K562 (cell line): ENCODE measurements around the gene RINT1. TPM values are rescaled to one million over a fixed set of nuclear protein-coding genes. Genes with fewer than 3 reads are reported as not detected.
A peak's percentile ranks its signal among the peaks of the same experiment; 100 is the strongest.

ENCODE experiments used
- KLF13 ChIP-seq: fragments of 450-650 bp; IDR thresholded peaks from 2 replicates; pipeline ENCODE4 v1.6.1; 2016; ENCODE audit warnings: missing genetic modification characterization, low read depth, mild to moderate bottlenecking, missing compliant biosample characterization, moderate library complexity, borderline replicate concordance
- LEF1 ChIP-seq: fragments of 450-650 bp; IDR thresholded peaks from 2 replicates; pipeline ENCODE4 v1.6.1; 2016; ENCODE audit warnings: mild to moderate bottlenecking
- SETDB1 ChIP-seq: IDR thresholded peaks from one replicate; pipeline ENCODE4 v1.6.1; 2012; ENCODE audit warnings: low read length, control low read depth, inconsistent platforms
- SMAD4 ChIP-seq: fragments of 250-450 bp; sonication (Bioruptor Pico); conservative IDR thresholded peaks from 2 replicates; pipeline ENCODE4 v1.8.0; 2021; ENCODE audit warnings: inconsistent platforms, mild to moderate bottlenecking, moderate library complexity
- SMC3 ChIP-seq: conservative IDR thresholded peaks from 2 replicates; pipeline ENCODE4 v1.6.1; 2011; ENCODE audit warnings: low read depth, low read length, improper control_type of control experiment; ENCODE audit not compliant: insufficient read depth
- SRSF9 ChIP-seq: fragments of 200-400 bp; formaldehyde crosslinking; IDR thresholded peaks from 2 replicates; pipeline ENCODE4 v1.6.1; 2017; ENCODE audit warnings: low read depth, low read length, borderline replicate concordance
- TEAD4 ChIP-seq, 2 experiments: sonication (generic) in 1 of 2; formaldehyde crosslinking in 1 of 2; IDR thresholded peaks; 2 replicates each; pipeline versions ENCODE4 v1.6.1 to v1.8.0; 2012 to 2022; ENCODE audit warnings: borderline replicate concordance in 1 of 2, inconsistent platforms in 1 of 2, low read length in 1 of 2, mild to moderate bottlenecking in 1 of 2, missing genetic modification reagents in 1 of 2
- ZNF583 ChIP-seq: fragments of 250-450 bp; sonication (Bioruptor Pico); IDR thresholded peaks from 2 replicates; pipeline ENCODE4 v1.4.0; 2020
- ZNF778 ChIP-seq: fragments of 450-650 bp; formaldehyde crosslinking; IDR thresholded peaks from 2 replicates; pipeline ENCODE4 v1.4.0; 2020; ENCODE audit warnings: mild to moderate bottlenecking, moderate library complexity
- polyA plus RNA-seq, 8 experiments: library from polyadenylated mRNA; depleted of rRNA in 4 of 8; stranded (reverse) in 5 of 8; unstranded in 3 of 8; fragments of >200 nt; fragmentation: Nextera tagmentation in 2 of 8; fragmentation: Illumina TruSeq in 1 of 8; extraction: Ambion mirVana in 2 of 8; extraction: Trizol in 1 of 8; gene quantifications; 2 replicates each; pipeline versions ENCODE4 v1.2.1 to v1.2.3, GENCODE V29; 2011 to 2014; ENCODE audit warnings: inconsistent platforms in 1 of 8, missing spikeins in 1 of 8
- total RNA-seq, 7 experiments: library from RNA; depleted of rRNA in 6 of 7; stranded (reverse); fragments of >200 nt in 6 of 7; fragmentation: Illumina TruSeq in 2 of 7; extraction: Trizol in 2 of 7; gene quantifications; 2 replicates each; pipeline versions ENCODE4 v1.2.1 to v1.2.3, GENCODE V29; 2011 to 2021; ENCODE audit warnings: low replicate concordance in 1 of 7
- TF ChIP-seq, protein P1 (sequence below): IDR thresholded peaks from 2 replicates; pipeline ENCODE4 v1.6.1; 2011; ENCODE audit warnings: borderline replicate concordance, low read depth, mild to moderate bottlenecking, moderate library complexity, low read length; ENCODE audit not compliant: insufficient read depth, poor library complexity, severe bottlenecking
- TF ChIP-seq, protein P2 (sequence below): fragments of 450-650 bp; formaldehyde crosslinking; IDR thresholded peaks from 2 replicates; pipeline ENCODE4 v1.4.0; 2022; ENCODE audit warnings: missing genetic modification characterization
- TF ChIP-seq, protein P3 (sequence below): fragments of 250-450 bp; sonication (Bioruptor Pico); IDR thresholded peaks from 2 replicates; pipeline ENCODE4 v1.5.0; 2020; ENCODE audit warnings: mild to moderate bottlenecking, borderline replicate concordance
- TF ChIP-seq, protein P4 (sequence below): sonication (generic); formaldehyde crosslinking; IDR thresholded peaks from 2 replicates; pipeline ENCODE4 v1.8.0; 2023; ENCODE audit warnings: mild to moderate bottlenecking, missing genetic modification reagents

RINT1 gene
- total and polyA plus RNA-seq, 9 of the 15 experiments (the other 6 are each of a cell fraction or from before 2014, with no cell fraction given): 21.3 to 74.3 (median 27.4) TPM

DNA sequence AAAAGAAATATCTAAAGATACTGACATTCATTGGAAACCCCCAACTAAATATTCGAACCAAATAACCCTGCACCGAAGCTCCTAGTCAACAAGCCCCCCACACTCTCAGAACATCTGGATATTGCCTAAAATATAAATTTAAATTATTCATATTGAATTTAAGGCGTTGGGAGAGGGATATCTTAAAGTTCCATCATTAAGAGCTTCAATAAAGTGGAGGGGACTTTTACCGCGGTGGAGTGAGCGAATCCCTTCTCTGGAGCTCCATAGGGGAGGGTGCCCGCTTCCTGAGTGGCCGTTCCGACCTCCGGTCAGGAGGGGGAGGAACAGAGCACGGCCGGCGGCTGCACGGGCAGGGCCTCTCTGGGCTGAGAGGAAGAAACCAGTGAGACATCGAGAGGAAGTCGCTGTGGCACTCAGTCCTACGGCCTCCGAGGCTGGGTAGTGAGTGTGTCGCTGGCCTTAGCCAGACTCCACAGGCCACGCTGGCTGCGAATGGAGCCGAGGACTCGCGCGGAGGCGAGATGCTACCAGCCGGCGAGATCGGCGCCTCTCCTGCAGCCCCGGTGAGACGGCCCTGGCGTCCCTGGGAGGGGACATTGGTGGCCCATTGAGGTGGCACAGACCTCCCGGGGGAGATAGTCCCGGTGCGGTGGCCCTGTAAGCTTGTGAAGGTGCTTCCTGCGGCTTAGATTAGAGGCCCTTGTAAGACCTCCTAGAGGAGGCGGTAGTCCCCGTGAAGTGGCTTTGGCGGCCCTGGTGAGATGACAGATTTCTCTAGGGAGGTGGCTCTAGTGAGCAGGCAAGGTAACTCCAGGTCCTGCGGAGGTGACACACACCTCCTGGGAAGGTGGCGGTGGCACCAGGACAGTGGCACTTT is at the start of gene RINT1 (continued):
- TF ChIP-seq, protein P1, sequence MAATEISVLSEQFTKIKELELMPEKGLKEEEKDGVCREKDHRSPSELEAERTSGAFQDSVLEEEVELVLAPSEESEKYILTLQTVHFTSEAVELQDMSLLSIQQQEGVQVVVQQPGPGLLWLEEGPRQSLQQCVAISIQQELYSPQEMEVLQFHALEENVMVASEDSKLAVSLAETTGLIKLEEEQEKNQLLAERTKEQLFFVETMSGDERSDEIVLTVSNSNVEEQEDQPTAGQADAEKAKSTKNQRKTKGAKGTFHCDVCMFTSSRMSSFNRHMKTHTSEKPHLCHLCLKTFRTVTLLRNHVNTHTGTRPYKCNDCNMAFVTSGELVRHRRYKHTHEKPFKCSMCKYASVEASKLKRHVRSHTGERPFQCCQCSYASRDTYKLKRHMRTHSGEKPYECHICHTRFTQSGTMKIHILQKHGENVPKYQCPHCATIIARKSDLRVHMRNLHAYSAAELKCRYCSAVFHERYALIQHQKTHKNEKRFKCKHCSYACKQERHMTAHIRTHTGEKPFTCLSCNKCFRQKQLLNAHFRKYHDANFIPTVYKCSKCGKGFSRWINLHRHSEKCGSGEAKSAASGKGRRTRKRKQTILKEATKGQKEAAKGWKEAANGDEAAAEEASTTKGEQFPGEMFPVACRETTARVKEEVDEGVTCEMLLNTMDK: peak; percentile 87
- TF ChIP-seq KLF13 (tag) (peak; percentile 67), LEF1 (peak; percentile 41; the same call in 1 of the 2 replicates), ZNF778 (no peak), ZNF583 (CRISPR knock-in tag) (no peak; the same call in 1 of the 2 replicates), SMAD4 (CRISPR knock-in tag) (peak; percentile 63), SMC3 (peak; percentile 24; the same call in 1 of the 2 replicates), SRSF9 (no peak), TEAD4 (IDR thresholded peaks at IDR 0.05; ENCODE audit: low read length) (peak; percentile 56), TEAD4 (CRISPR knock-in tag; IDR thresholded peaks at IDR 0.05; ENCODE audit: borderline replicate concordance) (no peak), SETDB1 (peak; percentile 76)
- TF ChIP-seq, protein P2, sequence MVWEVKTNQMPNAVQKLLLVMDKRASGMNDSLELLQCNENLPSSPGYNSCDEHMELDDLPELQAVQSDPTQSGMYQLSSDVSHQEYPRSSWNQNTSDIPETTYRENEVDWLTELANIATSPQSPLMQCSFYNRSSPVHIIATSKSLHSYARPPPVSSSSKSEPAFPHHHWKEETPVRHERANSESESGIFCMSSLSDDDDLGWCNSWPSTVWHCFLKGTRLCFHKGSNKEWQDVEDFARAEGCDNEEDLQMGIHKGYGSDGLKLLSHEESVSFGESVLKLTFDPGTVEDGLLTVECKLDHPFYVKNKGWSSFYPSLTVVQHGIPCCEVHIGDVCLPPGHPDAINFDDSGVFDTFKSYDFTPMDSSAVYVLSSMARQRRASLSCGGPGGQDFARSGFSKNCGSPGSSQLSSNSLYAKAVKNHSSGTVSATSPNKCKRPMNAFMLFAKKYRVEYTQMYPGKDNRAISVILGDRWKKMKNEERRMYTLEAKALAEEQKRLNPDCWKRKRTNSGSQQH (CRISPR knock-in tag): 0 out of 2 replicates have a peak, but pooled peaks have one; percentile 8
- TF ChIP-seq, protein P3, sequence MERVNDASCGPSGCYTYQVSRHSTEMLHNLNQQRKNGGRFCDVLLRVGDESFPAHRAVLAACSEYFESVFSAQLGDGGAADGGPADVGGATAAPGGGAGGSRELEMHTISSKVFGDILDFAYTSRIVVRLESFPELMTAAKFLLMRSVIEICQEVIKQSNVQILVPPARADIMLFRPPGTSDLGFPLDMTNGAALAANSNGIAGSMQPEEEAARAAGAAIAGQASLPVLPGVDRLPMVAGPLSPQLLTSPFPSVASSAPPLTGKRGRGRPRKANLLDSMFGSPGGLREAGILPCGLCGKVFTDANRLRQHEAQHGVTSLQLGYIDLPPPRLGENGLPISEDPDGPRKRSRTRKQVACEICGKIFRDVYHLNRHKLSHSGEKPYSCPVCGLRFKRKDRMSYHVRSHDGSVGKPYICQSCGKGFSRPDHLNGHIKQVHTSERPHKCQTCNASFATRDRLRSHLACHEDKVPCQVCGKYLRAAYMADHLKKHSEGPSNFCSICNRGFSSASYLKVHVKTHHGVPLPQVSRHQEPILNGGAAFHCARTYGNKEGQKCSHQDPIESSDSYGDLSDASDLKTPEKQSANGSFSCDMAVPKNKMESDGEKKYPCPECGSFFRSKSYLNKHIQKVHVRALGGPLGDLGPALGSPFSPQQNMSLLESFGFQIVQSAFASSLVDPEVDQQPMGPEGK (CRISPR knock-in tag): no peak
- TF ChIP-seq, protein P4, sequence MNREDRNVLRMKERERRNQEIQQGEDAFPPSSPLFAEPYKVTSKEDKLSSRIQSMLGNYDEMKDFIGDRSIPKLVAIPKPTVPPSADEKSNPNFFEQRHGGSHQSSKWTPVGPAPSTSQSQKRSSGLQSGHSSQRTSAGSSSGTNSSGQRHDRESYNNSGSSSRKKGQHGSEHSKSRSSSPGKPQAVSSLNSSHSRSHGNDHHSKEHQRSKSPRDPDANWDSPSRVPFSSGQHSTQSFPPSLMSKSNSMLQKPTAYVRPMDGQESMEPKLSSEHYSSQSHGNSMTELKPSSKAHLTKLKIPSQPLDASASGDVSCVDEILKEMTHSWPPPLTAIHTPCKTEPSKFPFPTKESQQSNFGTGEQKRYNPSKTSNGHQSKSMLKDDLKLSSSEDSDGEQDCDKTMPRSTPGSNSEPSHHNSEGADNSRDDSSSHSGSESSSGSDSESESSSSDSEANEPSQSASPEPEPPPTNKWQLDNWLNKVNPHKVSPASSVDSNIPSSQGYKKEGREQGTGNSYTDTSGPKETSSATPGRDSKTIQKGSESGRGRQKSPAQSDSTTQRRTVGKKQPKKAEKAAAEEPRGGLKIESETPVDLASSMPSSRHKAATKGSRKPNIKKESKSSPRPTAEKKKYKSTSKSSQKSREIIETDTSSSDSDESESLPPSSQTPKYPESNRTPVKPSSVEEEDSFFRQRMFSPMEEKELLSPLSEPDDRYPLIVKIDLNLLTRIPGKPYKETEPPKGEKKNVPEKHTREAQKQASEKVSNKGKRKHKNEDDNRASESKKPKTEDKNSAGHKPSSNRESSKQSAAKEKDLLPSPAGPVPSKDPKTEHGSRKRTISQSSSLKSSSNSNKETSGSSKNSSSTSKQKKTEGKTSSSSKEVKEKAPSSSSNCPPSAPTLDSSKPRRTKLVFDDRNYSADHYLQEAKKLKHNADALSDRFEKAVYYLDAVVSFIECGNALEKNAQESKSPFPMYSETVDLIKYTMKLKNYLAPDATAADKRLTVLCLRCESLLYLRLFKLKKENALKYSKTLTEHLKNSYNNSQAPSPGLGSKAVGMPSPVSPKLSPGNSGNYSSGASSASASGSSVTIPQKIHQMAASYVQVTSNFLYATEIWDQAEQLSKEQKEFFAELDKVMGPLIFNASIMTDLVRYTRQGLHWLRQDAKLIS (CRISPR knock-in tag): no peak
